ENCODE measurements around the gene SDHD.

Gene SDHD

DNA sequence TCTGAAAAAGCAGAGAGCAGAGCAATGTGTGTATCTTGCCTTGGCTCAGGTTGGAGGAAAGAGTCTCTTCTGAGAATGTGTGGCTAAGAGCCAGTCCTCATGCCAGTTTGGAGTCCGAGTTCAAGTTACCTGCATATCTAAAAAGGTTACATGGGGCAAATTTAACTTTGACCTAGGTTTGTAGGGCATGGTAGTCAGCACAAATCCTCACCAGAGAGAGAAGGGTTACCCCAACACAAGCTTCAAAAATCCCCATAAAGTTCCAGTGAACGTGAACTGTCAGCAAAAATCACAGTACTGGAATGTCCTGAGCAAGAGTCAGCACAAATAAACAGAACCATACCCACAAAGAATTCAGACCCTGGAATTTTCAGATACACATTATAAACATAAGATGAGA, 13.8 kb downstream of the SDHD start:
- no peak for TF ChIP-seq POLR2AphosphoS5 (IDR thresholded peaks at IDR 0.05; ENCODE audit: low read depth, low read length)

DNA sequence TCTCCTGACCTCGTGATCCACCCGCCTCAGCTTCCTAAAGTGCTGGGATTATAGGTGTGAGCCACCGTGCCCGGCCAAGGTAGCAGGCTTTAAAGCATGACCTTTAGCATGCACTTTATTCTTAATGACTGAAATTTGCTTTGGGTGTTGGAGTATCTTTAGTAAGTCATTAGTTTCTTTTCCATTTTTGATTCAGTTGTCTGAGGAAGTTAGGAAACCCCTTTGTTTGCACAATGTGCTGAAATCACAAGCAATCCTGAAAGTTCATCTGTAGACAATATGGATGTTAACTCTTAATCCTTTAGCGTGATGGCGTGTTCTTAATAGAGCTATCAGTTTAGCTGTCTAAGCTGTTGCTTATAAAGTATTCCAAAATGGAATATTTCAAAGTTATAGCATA, 16.8 kb downstream of the SDHD start:
- TF ChIP-seq, protein P1, sequence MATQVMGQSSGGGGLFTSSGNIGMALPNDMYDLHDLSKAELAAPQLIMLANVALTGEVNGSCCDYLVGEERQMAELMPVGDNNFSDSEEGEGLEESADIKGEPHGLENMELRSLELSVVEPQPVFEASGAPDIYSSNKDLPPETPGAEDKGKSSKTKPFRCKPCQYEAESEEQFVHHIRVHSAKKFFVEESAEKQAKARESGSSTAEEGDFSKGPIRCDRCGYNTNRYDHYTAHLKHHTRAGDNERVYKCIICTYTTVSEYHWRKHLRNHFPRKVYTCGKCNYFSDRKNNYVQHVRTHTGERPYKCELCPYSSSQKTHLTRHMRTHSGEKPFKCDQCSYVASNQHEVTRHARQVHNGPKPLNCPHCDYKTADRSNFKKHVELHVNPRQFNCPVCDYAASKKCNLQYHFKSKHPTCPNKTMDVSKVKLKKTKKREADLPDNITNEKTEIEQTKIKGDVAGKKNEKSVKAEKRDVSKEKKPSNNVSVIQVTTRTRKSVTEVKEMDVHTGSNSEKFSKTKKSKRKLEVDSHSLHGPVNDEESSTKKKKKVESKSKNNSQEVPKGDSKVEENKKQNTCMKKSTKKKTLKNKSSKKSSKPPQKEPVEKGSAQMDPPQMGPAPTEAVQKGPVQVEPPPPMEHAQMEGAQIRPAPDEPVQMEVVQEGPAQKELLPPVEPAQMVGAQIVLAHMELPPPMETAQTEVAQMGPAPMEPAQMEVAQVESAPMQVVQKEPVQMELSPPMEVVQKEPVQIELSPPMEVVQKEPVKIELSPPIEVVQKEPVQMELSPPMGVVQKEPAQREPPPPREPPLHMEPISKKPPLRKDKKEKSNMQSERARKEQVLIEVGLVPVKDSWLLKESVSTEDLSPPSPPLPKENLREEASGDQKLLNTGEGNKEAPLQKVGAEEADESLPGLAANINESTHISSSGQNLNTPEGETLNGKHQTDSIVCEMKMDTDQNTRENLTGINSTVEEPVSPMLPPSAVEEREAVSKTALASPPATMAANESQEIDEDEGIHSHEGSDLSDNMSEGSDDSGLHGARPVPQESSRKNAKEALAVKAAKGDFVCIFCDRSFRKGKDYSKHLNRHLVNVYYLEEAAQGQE (IDR thresholded peaks at IDR 0.05; ENCODE audit: insufficient read depth in 1 of 2, low read depth in 2 of 2, low read length in 2 of 2), result no peak
- TF ChIP-seq TAF1 (IDR thresholded peaks at IDR 0.05; ENCODE audit: borderline replicate concordance, insufficient read depth, low read length), result no peak

- TF ChIP-seq TAF1 (IDR thresholded peaks at IDR 0.05; ENCODE audit: borderline replicate concordance, insufficient read depth, low read length) (no peak), POLR2AphosphoS5 (IDR thresholded peaks at IDR 0.05; ENCODE audit: low read depth, low read length) (no peak), FOXP2 (optimal IDR thresholded peaks at IDR 0.05; ENCODE audit: borderline replicate concordance, extremely low read depth, extremely low read length, insufficient read depth) (no peak), SIN3A (IDR thresholded peaks at IDR 0.05; ENCODE audit: borderline replicate concordance, insufficient read depth, low read length) (no peak)
- TF ChIP-seq, protein P1 (IDR thresholded peaks at IDR 0.05; ENCODE audit: insufficient read depth in 1 of 2, low read depth in 2 of 2, low read length in 2 of 2), result no peak
These were observed 19.4 kb downstream of the SDHD start for GRCh38 chr11:112106070-112106469.

DNA sequence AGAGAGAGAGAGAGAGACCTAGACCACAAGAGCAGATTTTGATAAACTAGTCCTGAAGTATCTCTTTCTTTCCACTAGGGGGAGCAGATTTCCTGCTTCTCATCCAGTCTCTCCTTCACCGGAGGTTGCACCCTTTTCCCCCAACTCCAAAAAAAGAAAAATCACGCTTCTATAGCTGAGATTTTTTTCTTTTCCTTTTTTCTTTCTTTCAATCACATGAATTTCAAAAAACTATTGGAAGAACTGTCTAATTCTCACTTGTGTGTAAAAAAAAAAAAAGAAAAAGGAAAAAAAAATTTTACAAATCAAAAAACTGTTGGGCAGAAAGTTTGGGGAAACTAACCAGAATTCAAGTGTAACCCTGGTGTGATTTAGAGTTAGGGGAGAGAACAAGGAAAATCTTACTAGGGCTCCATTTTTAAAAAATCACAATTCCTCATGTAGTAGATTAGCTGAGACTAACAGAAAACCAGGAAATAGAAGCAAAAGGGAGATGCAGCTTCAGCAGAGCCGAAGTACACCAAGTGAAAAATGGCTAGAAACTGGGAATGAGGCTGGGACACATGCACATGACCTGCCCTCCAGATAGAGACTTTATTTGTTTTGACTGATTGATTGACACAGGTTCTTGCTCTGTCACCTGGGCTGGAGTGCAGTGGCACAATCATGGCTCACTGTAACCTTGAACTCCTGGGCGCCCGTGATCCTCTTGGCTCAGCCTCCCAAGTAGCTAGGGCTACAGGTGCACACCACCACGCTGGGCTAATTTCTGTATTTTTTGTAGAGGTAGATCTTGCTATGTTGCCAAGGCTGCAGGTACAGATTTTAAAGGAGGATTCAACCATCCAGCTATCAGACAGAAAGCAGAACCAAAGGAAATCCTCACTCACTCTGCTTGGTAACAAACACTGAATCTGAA, 27.1 kb downstream of the SDHD start:
- TF ChIP-seq, protein P1 (IDR thresholded peaks at IDR 0.05; ENCODE audit: insufficient read depth in 1 of 2, low read depth in 2 of 2, low read length in 2 of 2), result no peak
- TF ChIP-seq POLR2AphosphoS5 (IDR thresholded peaks at IDR 0.05; ENCODE audit: low read depth, low read length), result no peak
- TF ChIP-seq FOXP2 (optimal IDR thresholded peaks at IDR 0.05; ENCODE audit: borderline replicate concordance, extremely low read depth, extremely low read length, insufficient read depth), result no peak
- no peak for TF ChIP-seq SIN3A (IDR thresholded peaks at IDR 0.05; ENCODE audit: borderline replicate concordance, insufficient read depth, low read length)
- no peak for TF ChIP-seq TAF1 (IDR thresholded peaks at IDR 0.05; ENCODE audit: borderline replicate concordance, insufficient read depth, low read length)

- no peak for TF ChIP-seq POLR2AphosphoS5 (IDR thresholded peaks at IDR 0.05; ENCODE audit: low read depth, low read length)
- no peak for TF ChIP-seq SIN3A (IDR thresholded peaks at IDR 0.05; ENCODE audit: borderline replicate concordance, insufficient read depth, low read length)
- TF ChIP-seq FOXP2 (optimal IDR thresholded peaks at IDR 0.05; ENCODE audit: borderline replicate concordance, extremely low read depth, extremely low read length, insufficient read depth), result no peak
- TF ChIP-seq, protein P1 (IDR thresholded peaks at IDR 0.05; ENCODE audit: insufficient read depth in 1 of 2, low read depth in 2 of 2, low read length in 2 of 2), result no peak
- TF ChIP-seq TAF1 (IDR thresholded peaks at IDR 0.05; ENCODE audit: borderline replicate concordance, insufficient read depth, low read length), result no peak
These were observed 27.8 kb downstream of the SDHD start for GRCh38 chr11:112114460-112114859.

Measured in PFSK-1 (cell line).